NCI-H460 (cell line): ENCODE measurements around the gene C16orf54. TPM values are rescaled to one million over a fixed set of nuclear protein-coding genes. Genes with fewer than 3 reads are reported as not detected.
"Not testable (repeated sequence)": the region's sequence is repeated elsewhere in the genome, so short reads cannot be mapped to it uniquely, and the experiment has no call there.

ENCODE experiments used
- DNase-seq: peaks from one replicate; pipeline ENCODE4 v3.0.0-alpha.2; 2016; ENCODE audit warnings: low read depth; ENCODE audit errors: extremely low read depth
- total RNA-seq: library from RNA; depleted of rRNA; stranded (reverse); fragments of >200 nt; shearing (Covaris generic); gene quantifications from 2 replicates; pipeline ENCODE4 v1.2.3, GENCODE V29; 2014

Gene C16orf54
- total RNA-seq, 1 experiment from 2014 or later = not detected

DNA sequence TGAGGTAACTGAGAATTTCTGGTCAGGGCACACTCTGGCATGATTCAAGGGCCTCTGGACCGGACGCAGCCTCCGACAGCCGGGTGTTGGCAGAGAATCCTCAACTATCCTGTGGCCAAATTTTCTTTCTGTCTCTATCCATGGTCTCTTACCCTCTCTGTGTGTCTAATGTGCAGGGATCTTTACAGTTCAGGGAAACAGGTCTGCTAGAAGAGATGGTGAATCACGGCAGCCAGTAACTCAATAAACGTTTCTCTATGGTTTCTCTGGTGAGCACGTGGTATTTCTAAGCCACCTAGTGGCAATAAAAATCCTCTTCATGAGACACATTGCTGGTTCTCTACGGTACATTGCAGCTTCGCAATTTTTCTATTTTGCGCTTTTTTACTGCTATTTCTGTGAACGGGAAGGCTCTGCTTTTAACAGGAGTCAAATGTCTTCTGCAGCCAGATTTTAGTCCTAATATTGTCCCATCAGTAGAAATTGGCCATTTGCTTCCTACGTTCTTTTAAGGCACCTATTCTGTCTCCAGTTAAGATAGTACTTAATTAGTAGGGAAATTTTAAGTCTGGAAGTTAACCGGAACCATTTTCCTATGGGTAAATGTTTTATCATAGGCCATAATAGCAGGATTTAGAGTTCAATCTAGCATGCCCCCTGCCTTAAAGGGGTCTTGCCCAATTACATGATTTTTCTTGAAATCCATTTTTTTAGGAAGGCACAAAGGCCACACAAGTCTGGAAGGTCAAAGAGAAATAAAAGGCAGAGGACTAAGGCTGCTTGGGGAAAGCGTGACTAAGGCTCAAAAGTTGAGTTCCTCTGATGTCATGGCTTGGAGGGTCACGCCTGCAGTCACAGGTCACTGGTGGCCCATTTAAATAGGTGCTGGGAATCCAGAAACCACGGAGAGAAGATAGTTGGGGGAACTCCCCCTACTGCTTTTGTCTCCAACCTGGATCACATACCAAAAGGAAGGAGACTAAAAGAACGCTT lies 35.3 kb downstream of the C16orf54 start:
- peak; percentile 63 for DNase-seq

DNA sequence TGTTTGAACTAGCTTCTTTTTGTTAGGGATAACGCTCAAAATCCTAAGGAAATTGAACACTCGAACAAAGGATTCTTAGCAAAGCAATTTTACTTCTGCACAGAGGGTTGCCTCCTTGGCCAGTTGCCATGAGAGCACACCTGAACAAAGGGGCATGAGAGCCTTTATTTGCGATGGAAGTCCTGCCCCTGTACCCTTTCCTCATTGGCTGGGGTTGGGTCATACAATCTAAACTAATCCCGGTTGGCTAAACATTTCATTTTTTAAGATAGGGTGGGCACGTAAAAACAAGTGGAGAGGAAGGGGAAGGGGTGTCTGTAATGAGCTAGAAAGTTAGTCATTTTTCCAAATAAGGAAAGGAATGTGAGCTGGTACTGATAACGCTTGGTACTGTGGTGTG lies 36.1 kb downstream of the C16orf54 start:
- not testable (repeated sequence) for DNase-seq

DNA sequence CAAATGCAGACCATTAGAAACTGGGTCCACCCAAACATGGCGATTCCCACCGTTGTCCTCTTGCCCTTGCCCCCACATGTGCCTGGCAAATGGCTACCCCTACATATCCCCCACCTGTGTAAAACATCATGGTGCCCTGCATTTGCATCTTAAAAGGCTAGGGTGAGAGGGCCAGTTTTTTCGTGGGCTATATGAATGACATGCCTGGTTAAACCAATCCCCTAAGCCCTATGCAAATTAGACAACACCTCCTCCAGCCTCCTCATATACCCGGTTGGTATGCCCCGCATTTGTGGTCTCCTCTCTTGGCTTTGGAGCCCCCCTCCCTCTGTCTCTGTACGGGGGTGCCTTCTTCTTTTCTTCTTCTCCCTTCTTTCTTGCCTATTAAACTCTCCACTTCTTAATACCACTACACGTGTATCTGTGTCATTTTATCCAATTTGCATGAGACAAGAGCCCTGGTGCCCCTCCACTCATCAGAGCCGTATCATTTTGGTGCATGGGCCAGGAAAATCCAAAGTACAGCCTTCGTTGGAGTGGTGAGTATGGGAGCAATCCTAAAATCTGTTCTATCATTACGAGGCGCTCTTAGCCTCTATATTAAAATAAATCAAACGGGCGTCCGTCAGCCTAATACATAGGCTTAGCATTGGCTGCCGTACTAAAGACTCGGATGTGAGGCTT lies 36.7 kb downstream of the C16orf54 start:
- no peak for DNase-seq

DNA sequence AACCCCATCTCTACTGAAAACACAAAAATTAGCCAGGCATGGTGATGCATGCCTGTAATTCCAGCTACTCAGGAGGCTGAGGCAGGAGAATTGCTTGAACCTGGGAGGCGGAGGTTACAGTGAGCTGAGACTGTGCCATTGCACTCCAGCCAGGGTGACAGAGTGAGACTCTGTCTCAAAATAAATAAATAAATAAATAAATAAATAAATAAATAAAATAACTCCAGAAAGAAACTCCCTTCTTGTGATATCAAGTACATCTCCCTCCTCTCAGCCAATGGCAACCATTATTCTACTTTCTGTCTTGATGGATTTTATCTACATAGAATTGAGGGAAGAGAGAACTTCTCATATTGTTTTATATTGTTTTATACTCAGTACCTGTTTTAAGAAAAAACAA lies 38.6 kb downstream of the C16orf54 start:
- not testable (repeated sequence) for DNase-seq

DNA sequence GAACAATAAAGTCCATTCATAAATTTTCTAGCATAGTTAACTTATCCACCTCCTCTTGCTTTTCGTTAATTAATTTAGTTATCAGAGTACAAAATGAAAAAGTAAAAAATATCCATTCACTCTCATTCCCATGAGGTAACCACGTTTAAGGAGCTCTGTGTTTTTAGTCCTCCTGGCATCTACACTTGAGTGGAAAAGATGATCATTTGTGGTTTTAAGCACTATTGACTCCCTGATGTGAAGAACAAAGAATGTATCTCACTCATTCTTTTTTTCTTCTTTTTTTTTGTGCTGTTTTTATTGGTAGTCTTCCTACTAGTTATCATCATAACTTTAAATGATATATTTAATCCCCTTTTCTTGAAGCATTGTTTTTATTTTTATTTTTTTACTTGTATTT lies 40.8 kb downstream of the C16orf54 start:
- no peak for DNase-seq

DNA sequence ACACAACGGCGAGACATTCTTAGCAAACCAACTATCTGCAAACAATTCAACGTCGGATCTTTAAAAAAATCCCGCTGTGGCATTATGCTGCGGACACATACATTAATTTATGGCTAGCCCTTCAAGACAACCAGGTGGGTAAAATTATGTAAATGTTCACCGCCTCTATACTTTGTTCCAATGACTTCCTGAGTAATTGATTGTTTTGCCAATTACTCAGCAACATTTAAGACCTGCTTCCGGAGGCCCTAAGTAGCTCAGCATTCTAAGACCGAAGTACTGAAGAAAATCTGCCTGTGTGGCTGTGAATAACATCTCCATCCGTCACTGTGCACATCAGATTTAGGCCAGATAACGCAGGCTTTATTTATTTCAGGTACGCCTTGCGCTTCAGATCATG lies 43.5 kb downstream of the C16orf54 start:
- no peak for DNase-seq

DNA sequence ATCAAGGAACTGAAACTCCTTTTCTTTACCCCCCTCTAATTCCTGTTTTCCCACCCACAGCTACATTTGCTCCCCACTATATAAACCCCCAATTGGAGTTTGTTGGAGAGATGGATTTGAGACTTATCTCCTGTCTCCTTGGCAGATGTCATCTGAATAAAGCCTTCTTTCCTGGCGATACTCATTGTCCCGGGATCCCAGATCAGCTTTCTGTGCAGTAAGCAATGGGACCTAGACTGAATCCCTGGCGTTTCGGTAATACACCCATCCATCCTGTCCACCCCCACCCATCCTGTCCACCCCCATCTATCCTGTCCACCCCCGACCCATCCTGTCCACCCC lies 44.6 kb downstream of the C16orf54 start:
- DNase-seq = no peak

DNA sequence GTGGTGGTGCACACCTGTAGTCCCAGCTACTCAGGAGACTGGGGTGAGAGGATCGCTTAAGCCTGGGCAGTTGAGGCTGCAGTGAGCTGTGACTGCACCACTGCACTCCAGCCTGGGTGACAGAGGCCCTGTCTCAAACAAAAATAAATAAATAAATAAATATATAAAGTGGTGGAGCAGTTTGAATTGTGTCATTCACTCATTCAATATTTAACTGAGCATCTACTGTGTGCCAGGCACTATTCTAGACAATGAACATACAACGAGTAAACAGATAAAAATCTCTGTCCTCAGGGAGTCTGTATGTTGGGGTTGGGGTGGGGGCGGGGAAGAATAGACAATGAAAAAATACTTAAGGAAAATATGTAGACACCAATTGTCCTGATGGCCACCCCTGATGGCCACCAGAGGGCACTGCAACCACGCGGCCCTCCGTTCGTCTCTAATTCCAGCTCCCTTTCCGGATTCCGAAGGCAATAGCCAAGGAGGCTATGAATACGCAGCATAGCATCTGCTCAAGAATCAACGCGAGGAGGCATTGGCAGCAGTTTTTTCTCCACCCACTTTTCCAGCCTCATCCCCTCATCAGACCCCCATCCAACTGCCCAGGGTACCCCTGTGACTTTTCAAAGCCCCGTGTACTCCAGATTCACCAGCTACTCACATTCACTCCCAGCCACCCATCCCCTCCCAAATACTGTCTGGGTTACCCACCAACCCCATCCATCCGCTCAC lies 45.4 kb downstream of the C16orf54 start:
- peak; percentile 81 for DNase-seq

DNA sequence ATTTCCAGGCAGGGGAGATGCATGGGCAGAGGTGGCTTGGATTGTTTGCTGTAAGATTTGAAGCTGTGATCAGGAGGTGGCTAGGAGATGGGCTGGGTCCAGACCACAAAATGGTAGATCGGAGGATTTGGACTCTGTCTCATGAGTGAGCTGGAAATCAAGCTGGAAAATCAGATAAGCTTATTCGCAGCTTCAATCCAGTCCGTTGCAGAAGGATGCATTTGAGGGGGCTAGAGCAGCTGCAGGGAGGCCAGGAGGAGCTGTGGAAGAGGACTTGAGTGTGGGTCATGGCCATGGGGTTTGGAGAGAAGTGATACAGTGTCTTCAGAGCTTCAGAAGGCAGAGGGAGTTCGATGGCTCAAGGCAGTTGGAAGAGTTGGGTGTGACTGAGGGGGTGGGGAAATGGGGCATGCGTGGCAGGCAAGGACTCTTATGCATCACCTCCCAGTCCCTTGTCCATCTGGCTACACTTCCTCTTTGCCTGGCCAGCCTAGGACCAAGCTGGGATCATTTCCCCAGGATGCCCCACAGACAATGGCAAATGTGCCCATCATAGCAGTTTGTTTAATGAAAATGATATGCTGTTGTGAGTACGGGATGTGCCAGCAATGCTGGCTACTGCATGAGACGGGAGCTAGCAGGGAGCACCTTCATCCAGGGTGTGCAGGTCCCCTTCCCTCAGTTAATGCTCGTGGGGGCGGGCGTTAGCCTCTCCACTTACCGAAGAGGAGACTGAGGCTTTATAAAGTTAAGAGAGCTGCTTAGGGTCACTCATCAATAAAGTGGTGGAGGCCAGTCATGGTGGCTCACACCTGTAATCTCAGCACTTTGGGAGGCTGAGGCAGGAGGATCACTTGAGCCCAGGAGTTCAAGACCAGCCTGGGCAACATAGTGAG lies 46.2 kb downstream of the C16orf54 start:
- DNase-seq = no peak

DNA sequence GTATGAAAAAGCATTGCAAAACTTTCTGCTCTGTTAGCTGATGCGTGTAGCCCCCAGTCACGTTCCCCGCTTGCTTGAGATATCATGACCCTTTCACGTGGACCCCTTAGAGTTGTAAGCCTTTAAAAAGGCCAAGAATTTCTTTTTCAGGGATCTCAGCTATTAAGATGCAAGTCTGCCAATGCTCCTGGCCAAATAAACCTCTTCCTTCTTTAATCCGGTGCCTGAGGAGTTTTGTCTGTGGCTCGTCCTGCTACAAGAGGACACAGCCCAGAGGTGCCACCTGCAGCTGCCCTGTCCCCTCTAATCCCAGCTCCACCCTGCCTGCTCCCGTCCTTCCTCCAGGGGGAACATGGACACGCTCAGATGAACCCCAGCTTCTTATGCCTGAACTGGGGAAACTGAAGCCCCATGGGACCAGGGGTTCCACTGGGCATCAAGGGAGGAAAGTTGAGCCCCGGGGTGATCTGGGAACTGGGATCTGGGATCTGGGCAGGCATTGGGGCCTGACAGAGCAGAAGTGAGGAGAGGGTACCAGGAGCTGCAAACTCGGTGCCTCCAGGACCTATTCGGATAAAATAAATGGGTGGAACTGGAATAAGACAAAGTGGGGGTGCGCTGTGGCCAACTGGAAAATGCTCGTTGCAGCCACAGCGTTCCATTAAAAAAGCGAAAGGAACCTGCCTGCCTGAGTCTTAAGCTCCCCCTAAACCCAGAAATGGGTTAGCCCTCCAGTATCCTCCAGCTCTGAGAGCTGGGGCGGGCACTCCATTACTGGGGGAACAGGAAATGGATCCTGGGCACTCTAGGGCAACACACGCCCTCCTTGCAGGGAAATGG lies 47.1 kb downstream of the C16orf54 start:
- no peak for DNase-seq

DNA sequence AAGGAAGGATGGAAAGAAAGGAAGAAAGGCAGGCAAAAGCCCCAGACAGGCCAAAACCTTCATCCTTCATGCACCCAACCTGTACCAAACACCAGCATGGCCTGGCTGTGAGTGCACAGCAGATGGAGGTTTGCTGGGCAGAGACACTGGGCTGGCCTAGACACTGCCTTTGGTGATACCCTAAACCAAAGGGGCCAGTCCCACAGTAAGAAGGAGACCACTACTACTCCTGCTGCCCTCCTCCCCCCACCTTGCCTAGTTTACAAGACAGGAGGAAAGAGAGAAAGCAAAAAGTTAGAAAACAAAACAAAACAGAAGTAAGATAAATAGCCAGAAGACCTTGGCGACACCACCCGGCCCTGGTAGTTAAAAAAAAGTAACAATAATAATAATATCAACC lies 47.7 kb downstream of the C16orf54 start:
- DNase-seq = no peak

DNA sequence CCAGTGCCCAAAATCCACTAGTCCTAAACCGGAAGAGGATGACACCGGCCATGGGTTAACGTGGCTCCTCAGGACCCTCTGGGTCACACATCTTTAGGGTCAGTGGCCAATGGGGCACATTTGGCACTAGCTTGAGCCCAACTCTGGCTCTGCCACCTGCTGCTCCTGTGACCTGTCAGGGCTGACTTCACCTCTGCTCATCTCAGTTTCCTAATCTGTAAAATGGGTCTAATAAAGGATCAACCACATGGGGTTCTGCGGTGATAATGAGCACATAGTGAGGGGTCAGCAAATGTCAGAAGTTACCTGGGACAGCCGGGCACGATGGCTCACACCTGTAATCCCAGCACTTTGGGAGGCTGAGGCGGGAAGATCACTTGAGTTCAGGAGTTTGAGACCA lies 48.4 kb downstream of the C16orf54 start:
- DNase-seq = no peak

DNA sequence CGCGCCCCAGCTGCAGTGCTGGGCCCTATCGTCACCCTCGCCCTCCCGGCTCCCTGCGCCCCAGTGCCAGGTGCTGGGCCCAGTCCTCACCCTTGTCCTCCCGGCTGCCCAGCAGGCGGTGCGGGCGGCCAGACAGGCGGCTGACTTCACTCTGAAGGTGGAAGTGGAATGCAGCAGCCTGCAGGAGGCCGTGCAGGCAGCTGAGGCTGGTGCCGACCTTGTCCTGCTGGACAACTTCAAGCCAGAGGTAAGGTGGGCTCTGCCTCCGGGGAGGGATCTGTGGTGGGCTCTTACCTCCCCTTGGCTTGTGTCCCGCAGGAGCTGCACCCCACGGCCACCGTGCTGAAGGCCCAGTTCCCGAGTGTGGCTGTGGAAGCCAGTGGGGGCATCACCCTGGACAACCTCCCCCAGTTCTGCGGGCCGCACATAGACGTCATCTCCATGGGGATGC lies 48.9 kb downstream of the C16orf54 start:
- DNase-seq = no peak

DNA sequence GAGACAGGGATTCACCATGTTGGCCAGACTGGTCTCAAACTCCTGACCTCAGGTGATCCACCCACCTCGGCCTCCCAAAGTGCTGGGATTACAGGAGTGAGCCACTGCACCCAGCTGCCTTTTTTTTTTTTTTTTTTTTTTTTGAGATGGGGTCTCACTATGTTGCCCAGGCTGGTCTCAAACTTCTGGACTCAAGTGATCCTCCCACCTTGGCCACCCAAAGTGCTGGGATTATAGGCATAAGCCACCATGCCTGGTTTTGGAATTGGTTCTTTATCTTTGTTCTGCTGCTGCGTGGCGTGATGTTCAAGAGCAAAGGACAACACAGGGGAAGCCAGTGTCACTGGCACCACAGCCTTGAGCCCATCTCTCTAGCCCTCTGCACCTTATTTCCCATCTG lies 50.1 kb downstream of the C16orf54 start:
- not testable (repeated sequence) for DNase-seq

DNA sequence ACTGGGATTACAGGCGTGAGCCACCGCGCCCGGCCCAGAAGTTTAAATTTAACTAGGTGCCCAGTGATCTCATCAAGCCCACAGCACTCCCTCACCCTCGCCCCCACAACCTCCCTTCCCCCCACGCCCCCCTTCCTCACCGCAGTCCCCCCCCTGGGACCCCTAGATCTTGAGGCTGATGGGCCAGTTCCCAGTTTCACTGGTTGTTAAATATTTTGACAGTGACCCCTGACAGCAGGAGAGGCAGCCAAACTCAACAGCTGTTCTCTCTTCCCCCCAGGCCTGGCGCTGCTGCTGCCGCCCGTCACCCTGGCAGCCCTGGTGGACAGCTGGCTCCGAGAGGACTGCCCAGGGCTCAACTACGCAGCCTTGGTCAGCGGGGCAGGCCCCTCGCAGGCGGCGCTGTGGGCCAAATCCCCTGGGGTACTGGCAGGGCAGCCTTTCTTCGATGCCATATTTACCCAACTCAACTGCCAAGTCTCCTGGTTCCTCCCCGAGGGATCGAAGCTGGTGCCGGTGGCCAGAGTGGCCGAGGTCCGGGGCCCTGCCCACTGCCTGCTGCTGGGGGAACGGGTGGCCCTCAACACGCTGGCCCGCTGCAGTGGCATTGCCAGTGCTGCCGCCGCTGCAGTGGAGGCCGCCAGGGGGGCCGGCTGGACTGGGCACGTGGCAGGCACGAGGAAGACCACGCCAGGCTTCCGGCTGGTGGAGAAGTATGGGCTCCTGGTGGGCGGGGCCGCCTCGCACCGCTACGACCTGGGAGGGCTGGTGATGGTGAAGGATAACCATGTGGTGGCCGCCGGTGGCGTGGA lies 51.2 kb downstream of the C16orf54 start:
- no peak for DNase-seq

DNA sequence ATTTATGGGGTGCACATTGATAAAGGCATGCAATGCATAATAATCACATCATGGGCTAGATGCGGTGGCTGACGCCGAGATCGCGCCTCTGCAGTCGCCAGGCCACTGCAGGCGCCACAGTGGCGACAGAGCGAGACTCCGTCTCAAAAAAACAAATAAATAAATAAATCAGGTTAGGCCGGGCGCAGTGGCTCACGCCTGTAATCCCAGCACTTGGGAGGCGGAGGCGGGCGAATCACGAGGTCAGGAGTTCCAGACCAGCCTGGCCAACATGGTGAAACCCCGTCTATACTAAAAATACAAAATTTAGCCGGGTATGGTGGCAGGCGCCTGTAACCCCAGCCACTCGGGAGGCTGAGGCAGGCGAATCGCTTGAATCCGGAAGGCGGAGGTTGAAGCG lies 53.2 kb downstream of the C16orf54 start:
- not testable (repeated sequence) for DNase-seq
